ENCODE data around the gene KCNQ1. TPM values are rescaled to one million over a fixed set of nuclear protein-coding genes. Genes with fewer than 3 reads are reported as not detected.
A peak's percentile ranks its signal among the peaks of the same experiment; 100 is the strongest.

The KCNQ1 gene
- total and polyA plus RNA-seq, 2 experiments from 2014 or later = 0.45 to 0.87 TPM

- no peak overlapping the region for H3K4me3 ChIP-seq
- DNase-seq (ENCODE audit: low spot score) (no peak), ATAC-seq (peak; percentile 51)
- H4K20me1 ChIP-seq (replicated peaks; ENCODE audit: insufficient read depth) = no peaks in the 10 kb centered on the region
- H3F3A ChIP-seq (replicated peaks; ENCODE audit: low read depth) = no peaks in the 10 kb centered on the region
- H3K9me3 Mint-ChIP-seq = peaks cover 35% of the 10 kb centered on the region
- H3K4me1 ChIP-seq (ENCODE audit: insufficient read depth) = peaks cover 4% of the 10 kb centered on the region; the same call in 1 of the 2 replicates
- peaks cover 11% of the 10 kb centered on the region for H3K4me1 Mint-ChIP-seq
- TF ChIP-seq NANOG (IDR thresholded peaks at IDR 0.05; ENCODE audit: borderline replicate concordance) (no peak), CREB1 (CRISPR knock-in tag; IDR thresholded peaks at IDR 0.05; ENCODE audit: low read depth) (no peak), EZH2phosphoT487 (IDR thresholded peaks at IDR 0.05; ENCODE audit: unreplicated experiment) (no peak), CTCF (conservative IDR thresholded peaks at IDR 0.05; ENCODE audit: low read depth in 2 of 2) (no peak), STAT1 (IDR thresholded peaks at IDR 0.05; ENCODE audit: unreplicated experiment) (no peak), JUNB (IDR thresholded peaks at IDR 0.05; ENCODE audit: unreplicated experiment) (no peak), EZH2 (IDR thresholded peaks at IDR 0.05; ENCODE audit: low read depth, unreplicated experiment) (no peak), ETS1 (IDR thresholded peaks at IDR 0.05) (no peak), ZNF331 (CRISPR knock-in tag; IDR thresholded peaks at IDR 0.05; ENCODE audit: low read depth) (no peak), ZNF114 (CRISPR knock-in tag; IDR thresholded peaks at IDR 0.05) (no peak), POLR2AphosphoS5 (IDR thresholded peaks at IDR 0.05; ENCODE audit: low read depth) (no peak), REST (IDR thresholded peaks at IDR 0.05; ENCODE audit: unreplicated experiment) (no peak), ZNF462 (CRISPR knock-in tag; IDR thresholded peaks at IDR 0.05) (no peak)
- no peak overlapping the region for H3K4me3 Mint-ChIP-seq
- H3K27me3 Mint-ChIP-seq (ENCODE audit: insufficient read depth, low read depth, poor library complexity) = peaks cover 38% of the 10 kb centered on the region
- H3K79me2 ChIP-seq (replicated peaks; ENCODE audit: insufficient read depth) = no peaks in the 10 kb centered on the region
- peaks cover 79% of the 10 kb centered on the region; the same call in 1 of the 2 replicates for H3K27me3 ChIP-seq (ENCODE audit: insufficient read depth)
- no peak overlapping the region for H3K27ac Mint-ChIP-seq
- H3K36me3 ChIP-seq (ENCODE audit: insufficient read depth) = peaks cover 11% of the 10 kb centered on the region
- no peak overlapping the region for H2AFZ ChIP-seq
- H3K9me2 ChIP-seq (ENCODE audit: insufficient read depth) = no peaks in the 10 kb centered on the region
- peaks cover 33% of the 10 kb centered on the region for H3K36me3 Mint-ChIP-seq (ENCODE audit: low read depth)
- H3K4me2 ChIP-seq = no peak overlapping the region
- H3K27ac ChIP-seq (ENCODE audit: low read depth) = no peak overlapping the region
Measured at GRCh38 chr11:2708151-2708581, 263.4 kb downstream of the KCNQ1 start.

All from GM23338 (cell line).